HCT116 (cell line): ENCODE data around the gene C13orf46.

ENCODE experiments used
- CTCF ChIP-seq, 3 experiments: fragments of 200-600 bp in 1 of 3; sonication (generic) in 1 of 3; IDR thresholded peaks in 2 of 3; conservative IDR thresholded peaks in 1 of 3; 2 replicates each; pipeline ENCODE4 v1.5.1; 2012 to 2017; ENCODE audit warnings: low read depth in 2 of 3, low read length in 2 of 3, antibody characterized with exemption in 1 of 3, borderline replicate concordance in 1 of 3, control low read depth in 1 of 3, mild to moderate bottlenecking in 1 of 3, mixed read lengths in 1 of 3, mixed run types in 1 of 3, moderate library complexity in 1 of 3; ENCODE audit not compliant: insufficient read depth in 1 of 3
- EZH2 ChIP-seq: fragments of 200-600 bp; sonication (generic); IDR thresholded peaks from 2 replicates; pipeline ENCODE4 v1.6.1; 2017; ENCODE audit warnings: antibody characterized with exemption, mixed run types
- EZH2phosphoT487 ChIP-seq: fragments of 200-600 bp; IDR thresholded peaks from 2 replicates; pipeline ENCODE4 v1.6.1; 2018; ENCODE audit warnings: antibody characterized with exemption, borderline replicate concordance
- POLR2A ChIP-seq: IDR thresholded peaks from 2 replicates; pipeline ENCODE4 v1.7.0; 2011; ENCODE audit warnings: borderline replicate concordance; ENCODE audit not compliant: insufficient read depth, insufficient read length; ENCODE audit errors: extremely low read depth
- POLR2AphosphoS5 ChIP-seq: IDR thresholded peaks from 2 replicates; pipeline ENCODE4 v1.6.1; 2011; ENCODE audit warnings: mild to moderate bottlenecking, low read depth, low read length, moderate library complexity

DNA sequence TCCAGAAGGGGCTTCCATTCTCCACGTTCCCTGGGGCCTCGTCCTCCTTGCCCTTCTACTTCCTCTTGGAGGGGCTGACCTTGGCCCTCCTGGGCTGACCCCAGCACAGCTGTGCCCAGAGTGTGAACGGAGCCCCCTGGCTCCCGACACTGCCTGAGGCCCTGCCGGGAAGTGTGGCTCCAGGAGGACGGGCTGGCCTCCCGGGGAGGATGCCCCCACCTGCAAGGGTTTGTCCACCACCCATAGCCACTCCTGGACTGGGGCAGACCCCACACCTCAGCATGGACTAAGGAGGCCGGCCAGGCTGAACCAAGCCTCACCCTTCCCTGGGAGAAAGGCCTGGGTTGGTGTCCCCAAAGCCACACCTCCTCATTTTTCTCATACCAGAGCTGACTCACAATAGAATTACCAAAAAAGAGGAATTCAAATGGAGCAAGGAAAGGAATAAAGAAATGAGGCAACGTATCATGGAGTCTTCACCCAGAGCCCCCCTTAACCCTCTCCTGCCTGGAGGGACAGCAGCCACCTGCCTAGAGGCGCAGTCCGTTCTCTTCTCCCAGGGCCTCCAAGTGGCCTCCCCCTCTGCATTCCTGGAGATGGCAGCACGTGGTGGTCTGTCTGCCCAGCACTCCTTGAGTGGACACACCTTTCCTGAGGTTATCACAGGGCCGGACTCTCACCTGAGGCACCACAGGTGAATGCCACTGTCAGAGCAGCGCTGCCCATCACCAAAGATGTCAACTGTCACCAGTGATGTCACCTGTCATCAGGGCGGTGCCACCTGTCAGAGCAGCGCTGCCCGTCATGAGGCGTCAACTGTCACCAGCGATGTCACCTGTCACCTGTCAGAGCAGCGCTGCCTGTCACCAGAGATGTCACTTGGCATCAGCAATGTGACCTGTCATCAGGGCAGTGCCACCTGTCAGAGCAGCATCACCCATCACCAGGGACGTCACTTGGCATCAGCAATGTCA, 3.1 kb upstream of the C13orf46 start:
- no peak for TF ChIP-seq CTCF (IDR thresholded peaks at IDR 0.05 in 2 of 3, conservative IDR thresholded peaks at IDR 0.05 in 1 of 3; ENCODE audit: borderline replicate concordance in 1 of 3, insufficient read depth in 1 of 3, low read depth in 2 of 3, low read length in 2 of 3)
- no peak for TF ChIP-seq POLR2A
- no peak for TF ChIP-seq EZH2
- no peak for TF ChIP-seq EZH2phosphoT487
- TF ChIP-seq POLR2AphosphoS5 = no peak
